Stimulated activated memory B cell treated with anti-CD40 and anti-IgM and Interleukin-4, amounts not matched to agents 10 μg/mL and 1 μg/mL and 100 μg/mL, for 72 hours (primary cell): Measurements from ENCODE around the gene SPANXN4.

ENCODE experiments used
- ATAC-seq: fragments of 150-1000 bp; cut with Tn5 transposase; 2 replicates; pipeline ENCODE4 v1.10.0; 2021
- H3K27ac Mint-ChIP-seq: one replicate; pipeline ENCODE4 v1.8.0; 2022; ENCODE audit warnings: mild to moderate bottlenecking, mixed read lengths
- H3K27me3 Mint-ChIP-seq: one replicate; pipeline ENCODE4 v1.8.0; 2022; ENCODE audit warnings: mixed read lengths
- H3K36me3 Mint-ChIP-seq: one replicate; pipeline ENCODE4 v1.8.0; 2022; ENCODE audit warnings: mixed read lengths
- H3K4me1 Mint-ChIP-seq: one replicate; pipeline ENCODE4 v1.8.0; 2022; ENCODE audit warnings: mixed read lengths
- H3K4me3 Mint-ChIP-seq: one replicate; pipeline ENCODE4 v1.8.0; 2022; ENCODE audit warnings: mild to moderate bottlenecking, moderate library complexity, mixed read lengths
- H3K9me3 Mint-ChIP-seq: one replicate; pipeline ENCODE4 v1.8.0; 2022; ENCODE audit warnings: mixed read lengths

Gene SPANXN4

GRCh38 chrX:143025628-143026027, at the start of gene SPANXN4:
TSS of gene SPANXN4 (plus strand) at chrX:143025928. CDS start at chrX:143026015, 87 bp downstream.
- Mint-ChIP-seq H3K4me1 (no peaks in the 10 kb centered on the region), H3K9me3 (no peaks in the 10 kb centered on the region), H3K36me3 (no peaks in the 10 kb centered on the region), H3K4me3 (no peak within 1 kb of the TSS), H3K27ac (no peak within 1 kb of the TSS), H3K27me3 (no peaks in the 10 kb centered on the region)
- no peak for ATAC-seq

- H3K9me3 Mint-ChIP-seq = peaks cover 3% of the 10 kb centered on the region
- peak overlapping the region; percentile 46 for H3K4me3 Mint-ChIP-seq
- no peaks in the 10 kb centered on the region for H3K27me3 Mint-ChIP-seq
- H3K4me1 Mint-ChIP-seq = peaks cover 14% of the 10 kb centered on the region
- H3K36me3 Mint-ChIP-seq = no peaks in the 10 kb centered on the region
- peak; percentile 94 for ATAC-seq
- peak overlapping the region; percentile 62 for H3K27ac Mint-ChIP-seq
Measured at GRCh38 chrX:142977128-142977914, 48.4 kb upstream of the SPANXN4 start.

- Mint-ChIP-seq H3K4me1 (peaks cover 14% of the 10 kb centered on the region), H3K4me3 (peak overlapping the region; percentile 62), H3K27ac (peak overlapping the region; percentile 62), H3K27me3 (no peaks in the 10 kb centered on the region), H3K36me3 (no peaks in the 10 kb centered on the region), H3K9me3 (peaks cover 3% of the 10 kb centered on the region)
- ATAC-seq = peak; percentile 69
Measured at GRCh38 chrX:142978130-142978684, 47.5 kb upstream of the SPANXN4 start.

GRCh38 chrX:142982679-142983078, 43.0 kb upstream of the SPANXN4 start:
- Mint-ChIP-seq H3K4me3 (no peak overlapping the region), H3K27ac (no peak overlapping the region), H3K9me3 (peaks cover 6% of the 10 kb centered on the region), H3K27me3 (no peaks in the 10 kb centered on the region), H3K4me1 (peaks cover 10% of the 10 kb centered on the region), H3K36me3 (no peaks in the 10 kb centered on the region)
- ATAC-seq = no peak

GRCh38 chrX:142994988-142995387, 30.7 kb upstream of the SPANXN4 start:
- Mint-ChIP-seq H3K36me3 (no peaks in the 10 kb centered on the region), H3K4me1 (no peaks in the 10 kb centered on the region), H3K9me3 (peaks cover 5% of the 10 kb centered on the region), H3K27me3 (no peaks in the 10 kb centered on the region), H3K27ac (no peak overlapping the region), H3K4me3 (no peak overlapping the region)
- ATAC-seq = no peak

- H3K27ac Mint-ChIP-seq = no peak overlapping the region
- no peak for ATAC-seq
- peaks cover 7% of the 10 kb centered on the region for H3K9me3 Mint-ChIP-seq
- H3K4me1 Mint-ChIP-seq = no peaks in the 10 kb centered on the region
- no peak overlapping the region for H3K4me3 Mint-ChIP-seq
- H3K36me3 Mint-ChIP-seq = no peaks in the 10 kb centered on the region
- no peaks in the 10 kb centered on the region for H3K27me3 Mint-ChIP-seq
Measured at GRCh38 chrX:142998447-142999198, 27.1 kb upstream of the SPANXN4 start.

- no peaks in the 10 kb centered on the region for H3K36me3 Mint-ChIP-seq
- no peak overlapping the region for H3K27ac Mint-ChIP-seq
- no peak for ATAC-seq
- H3K4me1 Mint-ChIP-seq = no peaks in the 10 kb centered on the region
- H3K27me3 Mint-ChIP-seq = no peaks in the 10 kb centered on the region
- peaks cover 4% of the 10 kb centered on the region for H3K9me3 Mint-ChIP-seq
- H3K4me3 Mint-ChIP-seq = no peak overlapping the region
Measured at GRCh38 chrX:142999199-142999701, 26.5 kb upstream of the SPANXN4 start.

- ATAC-seq = no peak
- Mint-ChIP-seq H3K4me1 (no peaks in the 10 kb centered on the region), H3K27ac (no peak overlapping the region), H3K36me3 (no peaks in the 10 kb centered on the region), H3K4me3 (no peak overlapping the region), H3K27me3 (no peaks in the 10 kb centered on the region), H3K9me3 (peaks cover 3% of the 10 kb centered on the region)
Measured at GRCh38 chrX:143002206-143002605, 23.5 kb upstream of the SPANXN4 start.

- no peaks in the 10 kb centered on the region for H3K4me1 Mint-ChIP-seq
- no peaks in the 10 kb centered on the region for H3K27me3 Mint-ChIP-seq
- H3K36me3 Mint-ChIP-seq = peaks cover 5% of the 10 kb centered on the region
Measured at GRCh38 chrX:143017272-143017671, 8.5 kb upstream of the SPANXN4 start.

GRCh38 chrX:143027275-143027674, 1.5 kb downstream of the SPANXN4 start:
- Mint-ChIP-seq H3K9me3 (no peaks in the 10 kb centered on the region), H3K36me3 (no peaks in the 10 kb centered on the region), H3K27me3 (no peaks in the 10 kb centered on the region), H3K4me3 (no peak overlapping the region), H3K27ac (no peak overlapping the region), H3K4me1 (no peaks in the 10 kb centered on the region)
- ATAC-seq = no peak

More at GRCh38 chrX:143017272-143017671, 8.5 kb upstream of the SPANXN4 start:
- Mint-ChIP-seq H3K9me3 (peaks cover 8% of the 10 kb centered on the region), H3K4me3 (no peak overlapping the region), H3K27ac (no peak overlapping the region)
- no peak for ATAC-seq

- H3K4me1 Mint-ChIP-seq = no peaks in the 10 kb centered on the region
- H3K36me3 Mint-ChIP-seq = no peaks in the 10 kb centered on the region
- no peak overlapping the region for H3K4me3 Mint-ChIP-seq
- no peak overlapping the region for H3K27ac Mint-ChIP-seq
- no peaks in the 10 kb centered on the region for H3K27me3 Mint-ChIP-seq
- no peaks in the 10 kb centered on the region for H3K9me3 Mint-ChIP-seq
- ATAC-seq = no peak
Measured at GRCh38 chrX:143047511-143047910, 21.8 kb downstream of the SPANXN4 start.

GRCh38 chrX:143058120-143058519, 32.4 kb downstream of the SPANXN4 start:
- Mint-ChIP-seq H3K36me3 (no peaks in the 10 kb centered on the region), H3K4me1 (no peaks in the 10 kb centered on the region), H3K9me3 (peaks cover 3% of the 10 kb centered on the region), H3K27me3 (no peaks in the 10 kb centered on the region), H3K4me3 (no peak overlapping the region), H3K27ac (no peak overlapping the region)
- no peak for ATAC-seq

- peaks cover 12% of the 10 kb centered on the region for H3K9me3 Mint-ChIP-seq
Measured at GRCh38 chrX:143081231-143081630, 55.5 kb downstream of the SPANXN4 start.

GRCh38 chrX:143082537-143082936, 56.8 kb downstream of the SPANXN4 start:
- no peaks in the 10 kb centered on the region for H3K27me3 Mint-ChIP-seq
- no peaks in the 10 kb centered on the region for H3K36me3 Mint-ChIP-seq
- no peak for ATAC-seq
- H3K27ac Mint-ChIP-seq = no peak overlapping the region
- no peak overlapping the region for H3K4me3 Mint-ChIP-seq
- H3K4me1 Mint-ChIP-seq = no peaks in the 10 kb centered on the region
- peaks cover 12% of the 10 kb centered on the region for H3K9me3 Mint-ChIP-seq

More at GRCh38 chrX:143081231-143081630, 55.5 kb downstream of the SPANXN4 start:
- no peak for ATAC-seq
- Mint-ChIP-seq H3K4me3 (no peak overlapping the region), H3K36me3 (no peaks in the 10 kb centered on the region), H3K27me3 (no peaks in the 10 kb centered on the region), H3K27ac (no peak overlapping the region), H3K4me1 (no peaks in the 10 kb centered on the region)
